Smooth muscle cell (in vitro differentiated cells): ENCODE results near the gene LBX2. TPM values are rescaled to one million over a fixed set of nuclear protein-coding genes. Genes with fewer than 3 reads are reported as not detected.

Experiments
- DNase-seq: peaks from one replicate; lab custom pipeline; 2025; ENCODE audit not compliant: unreplicated experiment; lab: John Stamatoyannopoulos, UW
- H2AFZ ChIP-seq: fragments of 200-600 bp; sonication (generic); 2 replicates; pipeline ENCODE4 v1.6.0; 2016; ENCODE audit warnings: antibody characterized with exemption, low read depth, mild to moderate bottlenecking
- H3F3A ChIP-seq: fragments of 200-600 bp; sonication (generic); 2 replicates; pipeline ENCODE4 v1.6.0; 2017; ENCODE audit warnings: antibody characterized with exemption, low read depth
- H3K27ac ChIP-seq: fragments of 200-600 bp; sonication (generic); 2 replicates; pipeline ENCODE4 v1.5.1; 2016; ENCODE audit warnings: low read depth, mild to moderate bottlenecking
- H3K27me3 ChIP-seq: fragments of 200-600 bp; sonication (generic); 2 replicates; pipeline ENCODE4 v1.6.1; 2016; ENCODE audit warnings: low read depth, mild to moderate bottlenecking
- H3K36me3 ChIP-seq: fragments of 200-600 bp; sonication (generic); 2 replicates; pipeline ENCODE4 v1.5.1; 2016; ENCODE audit warnings: low read depth
- H3K4me1 ChIP-seq: fragments of 200-600 bp; sonication (generic); 2 replicates; pipeline ENCODE4 v1.5.1; 2016; ENCODE audit warnings: low read depth
- H3K4me2 ChIP-seq: fragments of 200-600 bp; sonication (generic); 2 replicates; pipeline ENCODE4 v1.6.0; 2016; ENCODE audit warnings: mild to moderate bottlenecking
- H3K4me3 ChIP-seq: fragments of 200-600 bp; sonication (generic); 2 replicates; pipeline ENCODE4 v1.5.1; 2016; ENCODE audit warnings: mild to moderate bottlenecking
- H3K79me2 ChIP-seq: fragments of 200-600 bp; sonication (generic); 2 replicates; pipeline ENCODE4 v1.6.0; 2016; ENCODE audit warnings: low read depth, mild to moderate bottlenecking
- H3K9ac ChIP-seq: fragments of 200-600 bp; sonication (generic); 2 replicates; pipeline ENCODE4 v1.6.0; 2016; ENCODE audit warnings: low read depth
- H3K9me3 ChIP-seq: fragments of 200-600 bp; sonication (generic); replicated peaks from 2 replicates; pipeline ENCODE4 v1.5.1; 2016; ENCODE audit warnings: low read depth
- H4K20me1 ChIP-seq: fragments of 200-600 bp; sonication (generic); 2 replicates; pipeline ENCODE4 v1.6.0; 2016; ENCODE audit warnings: low read depth
- WGBS: methylation state at CpG from one replicate; pipeline ENCODE4 v1.1.7; 2016; ENCODE audit warnings: low lambda C conversion rate; 5-methylcytosine and 5-hydroxymethylcytosine counted together
- polyA plus RNA-seq: library from polyadenylated mRNA; unstranded; fragments of >200 nt; fragmentation: Nextera tagmentation; extraction: Ambion mirVana; gene quantifications from 2 replicates; pipeline ENCODE4 v1.2.1, GENCODE V29; 2016
- total RNA-seq: library from RNA; depleted of rRNA; stranded (reverse); fragments of >200 nt; gene quantifications from 2 replicates; pipeline ENCODE4 v1.2.3, GENCODE V29; 2014
- TF ChIP-seq, protein P1 (sequence below): fragments of 200-600 bp; sonication (generic); IDR thresholded peaks from 2 replicates; pipeline ENCODE4 v1.5.1; 2017; ENCODE audit warnings: borderline replicate concordance, mild to moderate bottlenecking, antibody characterized with exemption; ENCODE audit not compliant: insufficient read depth, poor library complexity, severe bottlenecking

LBX2 gene
- total and polyA plus RNA-seq, 2 experiments from 2014 or later = 1.5 to 2.4 TPM

DNA sequence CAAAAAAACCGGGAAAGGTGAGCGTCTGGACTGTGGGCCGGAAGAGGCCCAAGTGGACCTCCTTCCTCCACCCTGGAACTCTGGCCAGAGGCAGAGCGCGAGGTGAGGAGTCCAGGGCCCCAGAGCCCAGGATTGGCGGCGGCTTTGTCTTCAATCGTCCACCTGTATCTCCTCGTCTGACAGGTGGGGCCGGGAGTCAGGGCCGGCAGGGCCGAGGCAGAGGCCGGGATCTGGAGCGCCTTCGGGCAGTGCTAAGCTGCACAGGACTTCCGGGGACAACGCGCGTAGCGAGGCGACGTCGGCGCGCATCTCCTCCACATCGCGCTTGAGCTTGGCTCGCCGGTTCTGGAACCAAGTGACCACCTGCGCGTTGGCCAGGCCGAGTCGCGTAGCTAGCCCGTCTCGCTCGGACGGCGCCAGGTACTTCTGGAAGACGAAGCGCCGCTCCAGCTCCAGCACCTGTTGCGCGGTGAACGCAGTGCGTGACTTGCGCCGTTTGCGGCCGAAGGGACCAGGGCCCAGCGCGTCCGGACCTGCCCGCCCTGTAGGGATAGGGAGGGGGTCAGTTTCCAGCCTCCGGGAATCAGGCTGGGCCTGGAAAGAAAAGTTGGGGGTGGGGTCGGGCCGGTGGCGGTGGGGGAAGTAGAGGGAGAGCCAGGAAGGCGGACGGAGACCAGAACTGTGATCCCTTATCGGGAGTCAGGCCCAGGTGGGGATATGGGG is 1.5 kb downstream of the LBX2 start:
- no peaks in the 10 kb centered on the region for H3K36me3 ChIP-seq
- no peak for DNase-seq

DNA sequence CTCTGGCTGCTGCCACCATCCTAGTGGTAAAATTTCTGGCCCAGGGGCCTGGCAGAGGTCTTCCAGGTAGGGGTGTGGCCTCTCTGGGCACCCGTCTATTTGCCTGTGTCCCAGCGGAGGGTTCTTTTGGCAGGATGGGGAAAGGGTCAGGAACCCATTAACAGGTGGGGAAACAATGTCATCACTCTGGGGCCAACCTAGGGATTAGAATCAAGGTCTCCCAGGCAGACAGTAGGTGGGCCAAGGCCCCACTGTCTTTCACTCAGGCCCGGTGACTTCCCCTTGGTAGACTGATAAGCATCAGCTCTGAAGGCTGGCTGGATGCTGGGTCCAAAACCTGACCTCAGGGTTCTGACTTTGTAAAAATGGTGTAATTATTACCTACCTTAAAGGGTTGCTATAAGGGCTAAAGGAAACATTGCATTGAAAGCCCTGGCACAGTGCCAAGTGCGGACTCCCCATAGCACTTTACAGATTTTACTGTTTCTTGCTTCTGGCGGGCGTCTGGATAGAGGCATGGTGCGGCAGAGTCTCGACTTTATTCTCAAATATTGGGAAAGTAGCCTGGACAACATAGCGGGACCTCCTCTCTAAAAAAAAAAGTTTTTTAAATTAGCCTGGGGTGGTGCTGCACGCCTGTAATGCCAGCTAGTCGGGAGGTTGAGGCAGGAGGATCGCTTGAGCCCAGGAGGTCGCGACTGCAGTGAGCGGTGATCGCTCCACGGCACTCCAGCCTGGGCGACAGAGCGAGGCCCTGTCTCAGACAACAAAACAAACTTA is 2.2 kb downstream of the LBX2 start:
- peaks cover 5% of the 10 kb centered on the region for H3F3A ChIP-seq
- H3K36me3 ChIP-seq = no peaks in the 10 kb centered on the region
- H3K27ac ChIP-seq = no peak overlapping the region
- H3K9me3 ChIP-seq = no peaks in the 10 kb centered on the region
- H3K79me2 ChIP-seq = no peaks in the 10 kb centered on the region
- H3K9ac ChIP-seq = no peak overlapping the region
- no peak overlapping the region for H2AFZ ChIP-seq
- TF ChIP-seq, protein P1, sequence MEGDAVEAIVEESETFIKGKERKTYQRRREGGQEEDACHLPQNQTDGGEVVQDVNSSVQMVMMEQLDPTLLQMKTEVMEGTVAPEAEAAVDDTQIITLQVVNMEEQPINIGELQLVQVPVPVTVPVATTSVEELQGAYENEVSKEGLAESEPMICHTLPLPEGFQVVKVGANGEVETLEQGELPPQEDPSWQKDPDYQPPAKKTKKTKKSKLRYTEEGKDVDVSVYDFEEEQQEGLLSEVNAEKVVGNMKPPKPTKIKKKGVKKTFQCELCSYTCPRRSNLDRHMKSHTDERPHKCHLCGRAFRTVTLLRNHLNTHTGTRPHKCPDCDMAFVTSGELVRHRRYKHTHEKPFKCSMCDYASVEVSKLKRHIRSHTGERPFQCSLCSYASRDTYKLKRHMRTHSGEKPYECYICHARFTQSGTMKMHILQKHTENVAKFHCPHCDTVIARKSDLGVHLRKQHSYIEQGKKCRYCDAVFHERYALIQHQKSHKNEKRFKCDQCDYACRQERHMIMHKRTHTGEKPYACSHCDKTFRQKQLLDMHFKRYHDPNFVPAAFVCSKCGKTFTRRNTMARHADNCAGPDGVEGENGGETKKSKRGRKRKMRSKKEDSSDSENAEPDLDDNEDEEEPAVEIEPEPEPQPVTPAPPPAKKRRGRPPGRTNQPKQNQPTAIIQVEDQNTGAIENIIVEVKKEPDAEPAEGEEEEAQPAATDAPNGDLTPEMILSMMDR = no peak
- no peak for DNase-seq
- H4K20me1 ChIP-seq = no peaks in the 10 kb centered on the region
- H3K4me1 ChIP-seq = peaks cover 25% of the 10 kb centered on the region
- 66% methylated on average over 19 of the region's 19 CpGs for WGBS
- H3K27me3 ChIP-seq = peaks cover 49% of the 10 kb centered on the region
- peak overlapping the region; percentile 46 for H3K4me3 ChIP-seq
- peak overlapping the region; percentile 88 for H3K4me2 ChIP-seq

More for the DNA sequence above, 1.5 kb downstream of the LBX2 start:
- H2AFZ ChIP-seq = no peak overlapping the region
- no peak overlapping the region for H3K27ac ChIP-seq
- H3K79me2 ChIP-seq = no peaks in the 10 kb centered on the region
- no peak overlapping the region for H3K9ac ChIP-seq
- peaks cover 27% of the 10 kb centered on the region for H3K4me1 ChIP-seq
- H3K27me3 ChIP-seq = peaks cover 49% of the 10 kb centered on the region
- TF ChIP-seq, protein P1 = no peak
- H3K4me3 ChIP-seq = peak overlapping the region; percentile 46
- no peaks in the 10 kb centered on the region for H4K20me1 ChIP-seq
- peaks cover 5% of the 10 kb centered on the region for H3F3A ChIP-seq
- H3K4me2 ChIP-seq = peak overlapping the region; percentile 88
- 2% methylated on average over 61 of the region's 61 CpGs for WGBS
- no peaks in the 10 kb centered on the region for H3K9me3 ChIP-seq

DNA sequence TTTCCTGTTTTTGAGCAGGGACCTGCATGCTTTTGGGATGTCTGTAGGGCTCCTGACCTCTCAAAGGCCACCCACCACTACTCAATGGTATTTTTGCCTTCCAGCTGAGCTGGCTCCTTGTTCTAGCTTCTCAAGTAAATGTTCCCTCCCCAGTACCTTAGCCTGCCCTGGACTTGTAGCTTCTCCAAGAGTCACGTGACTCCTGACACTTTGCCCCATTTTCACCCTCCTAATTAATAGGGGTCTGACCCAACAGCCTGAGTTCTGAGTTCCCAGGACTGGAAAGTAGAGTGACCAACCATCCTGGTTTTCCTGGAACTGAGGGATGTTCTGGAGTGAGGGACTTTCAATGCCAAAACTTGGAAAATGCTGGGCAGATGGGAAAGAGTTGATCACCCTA is 4.0 kb downstream of the LBX2 start:
- peaks cover 37% of the 10 kb centered on the region for H3K27me3 ChIP-seq
- WGBS = 96% methylated on average over 1 of the region's 1 CpG
- H3K79me2 ChIP-seq = no peaks in the 10 kb centered on the region
- no peaks in the 10 kb centered on the region for H3K36me3 ChIP-seq
- no peaks in the 10 kb centered on the region for H4K20me1 ChIP-seq
- H3K27ac ChIP-seq = no peak overlapping the region
- no peak overlapping the region for H3K4me2 ChIP-seq
- peaks cover 5% of the 10 kb centered on the region for H3F3A ChIP-seq
- H3K9me3 ChIP-seq = no peaks in the 10 kb centered on the region
- peaks cover 20% of the 10 kb centered on the region for H3K4me1 ChIP-seq
- H3K4me3 ChIP-seq = no peak overlapping the region
- TF ChIP-seq, protein P1 = no peak
- no peak overlapping the region for H3K9ac ChIP-seq
- no peak overlapping the region for H2AFZ ChIP-seq
- DNase-seq = no peak
